LNCAP (cell line): ENCODE measurements around the gene SELENOH.

Experiments
- TF ChIP-seq, protein P1 (sequence below): fragments of 450-650 bp; IDR thresholded peaks from 2 replicates; pipeline ENCODE4 v1.5.1; 2017; ENCODE audit warnings: mild to moderate bottlenecking

SELENOH gene

DNA sequence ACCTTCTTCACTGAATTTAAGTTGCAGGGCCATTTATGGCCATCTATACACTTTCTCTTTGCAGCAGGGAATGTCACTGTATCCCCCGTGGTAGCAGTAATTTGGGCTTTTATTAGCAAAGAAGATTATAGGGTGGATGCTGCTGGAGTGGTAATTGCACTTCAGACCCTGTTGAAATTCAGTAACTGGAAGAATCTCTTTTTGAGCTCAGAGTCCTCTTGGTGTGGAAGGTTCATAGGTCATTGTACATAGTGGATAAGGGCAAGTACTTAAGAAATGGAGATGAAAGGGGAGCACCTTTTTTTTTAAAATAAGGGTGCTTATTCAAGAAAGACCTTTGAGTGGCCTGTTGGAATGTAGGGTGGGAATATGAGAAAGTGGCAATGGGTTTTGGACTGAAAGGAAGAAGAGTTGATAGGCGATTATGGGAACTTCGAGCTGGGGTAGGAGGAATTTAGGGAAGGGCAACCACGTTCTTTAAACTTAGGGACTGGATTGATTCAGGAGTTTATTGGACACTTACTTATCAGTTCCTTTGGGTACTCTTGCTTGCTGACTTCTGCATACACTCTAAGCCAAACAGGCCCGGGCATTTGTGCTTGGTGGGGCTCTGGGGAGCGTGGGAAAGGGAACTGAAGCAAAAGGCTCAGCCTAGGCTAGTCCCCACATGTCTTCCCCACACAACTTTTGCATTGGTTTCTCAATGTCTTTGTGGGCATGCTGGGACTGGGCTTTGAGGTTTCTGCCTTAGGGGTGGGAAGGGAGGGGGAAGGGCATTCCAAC lies 46.8 kb downstream of the SELENOH start:
- TF ChIP-seq, protein P1, sequence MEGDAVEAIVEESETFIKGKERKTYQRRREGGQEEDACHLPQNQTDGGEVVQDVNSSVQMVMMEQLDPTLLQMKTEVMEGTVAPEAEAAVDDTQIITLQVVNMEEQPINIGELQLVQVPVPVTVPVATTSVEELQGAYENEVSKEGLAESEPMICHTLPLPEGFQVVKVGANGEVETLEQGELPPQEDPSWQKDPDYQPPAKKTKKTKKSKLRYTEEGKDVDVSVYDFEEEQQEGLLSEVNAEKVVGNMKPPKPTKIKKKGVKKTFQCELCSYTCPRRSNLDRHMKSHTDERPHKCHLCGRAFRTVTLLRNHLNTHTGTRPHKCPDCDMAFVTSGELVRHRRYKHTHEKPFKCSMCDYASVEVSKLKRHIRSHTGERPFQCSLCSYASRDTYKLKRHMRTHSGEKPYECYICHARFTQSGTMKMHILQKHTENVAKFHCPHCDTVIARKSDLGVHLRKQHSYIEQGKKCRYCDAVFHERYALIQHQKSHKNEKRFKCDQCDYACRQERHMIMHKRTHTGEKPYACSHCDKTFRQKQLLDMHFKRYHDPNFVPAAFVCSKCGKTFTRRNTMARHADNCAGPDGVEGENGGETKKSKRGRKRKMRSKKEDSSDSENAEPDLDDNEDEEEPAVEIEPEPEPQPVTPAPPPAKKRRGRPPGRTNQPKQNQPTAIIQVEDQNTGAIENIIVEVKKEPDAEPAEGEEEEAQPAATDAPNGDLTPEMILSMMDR = no peak

DNA sequence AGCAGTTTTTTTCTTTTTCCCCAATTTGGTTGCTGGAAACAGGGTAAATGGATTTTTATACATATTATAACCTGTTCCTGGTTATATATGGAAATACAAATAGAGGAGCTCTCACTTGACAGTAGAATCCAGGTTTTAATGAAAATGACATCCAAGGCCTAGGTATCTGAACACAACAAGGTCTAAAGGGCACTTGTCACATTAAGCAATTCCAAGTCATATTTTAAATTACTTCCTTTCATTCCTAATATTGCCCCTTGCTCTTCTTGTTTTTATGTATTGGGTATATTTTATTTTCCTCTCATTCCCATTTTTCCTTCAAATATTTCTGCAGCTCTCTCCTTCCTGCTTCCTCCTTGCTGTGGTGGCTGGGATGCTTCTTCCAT lies 47.4 kb downstream of the SELENOH start:
- TF ChIP-seq, protein P1 = no peak

DNA sequence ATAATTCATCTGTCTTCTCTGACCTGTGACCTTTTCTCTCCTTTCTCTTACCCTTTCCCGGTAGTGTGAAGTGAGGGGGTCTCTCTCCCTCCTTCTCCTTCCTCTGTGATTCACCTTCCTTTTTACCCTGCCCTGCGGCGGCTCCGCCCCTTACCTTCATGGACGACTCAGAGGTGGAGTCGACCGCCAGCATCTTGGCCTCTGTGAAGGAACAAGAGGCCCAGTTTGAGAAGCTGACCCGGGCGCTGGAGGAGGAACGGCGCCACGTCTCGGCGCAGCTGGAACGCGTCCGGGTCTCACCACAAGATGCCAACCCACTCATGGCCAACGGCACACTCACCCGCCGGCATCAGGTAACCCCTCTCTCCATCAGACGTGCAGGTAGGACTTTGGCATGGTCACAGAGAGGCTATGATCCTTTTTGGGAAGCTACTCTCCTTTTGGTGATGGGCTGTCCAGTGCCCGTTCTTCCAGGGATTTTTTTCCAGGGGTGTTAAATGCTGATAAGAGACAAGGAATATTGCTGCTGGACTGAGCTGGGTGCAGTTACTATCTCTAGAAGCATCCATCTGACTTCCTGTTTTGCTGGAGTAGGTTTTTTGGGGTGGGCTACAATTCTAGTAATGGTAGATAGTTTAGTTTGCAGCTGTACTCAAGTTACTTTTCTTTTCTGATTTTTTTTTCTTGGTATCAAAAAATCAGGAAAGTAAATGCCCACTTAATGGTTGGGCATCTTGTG lies 50.2 kb downstream of the SELENOH start:
- TF ChIP-seq, protein P1 = no peak

DNA sequence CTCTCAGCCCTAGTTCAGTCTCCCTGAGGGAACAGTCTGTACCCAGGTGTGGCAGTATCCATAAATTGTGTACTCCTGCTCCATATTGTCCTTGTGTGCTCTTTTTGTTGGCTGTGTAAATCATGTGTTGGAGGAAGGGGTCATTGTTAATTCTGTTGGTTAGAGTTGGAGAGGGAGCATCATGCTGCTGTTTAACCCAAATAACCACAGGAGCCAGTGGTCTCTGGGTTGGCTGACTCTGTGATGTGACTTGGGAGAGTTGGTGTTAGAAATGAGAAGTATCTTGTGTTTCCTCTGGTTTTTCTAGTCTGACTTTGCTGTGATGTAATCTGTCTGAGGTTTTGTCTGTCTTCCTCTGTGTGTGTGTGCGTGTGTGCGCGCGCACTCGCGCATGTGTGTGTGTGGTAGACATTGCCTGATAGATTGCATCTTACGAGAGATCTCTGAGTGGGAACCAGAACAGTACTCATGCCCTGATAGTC lies 50.8 kb downstream of the SELENOH start:
- TF ChIP-seq, protein P1 = no peak

DNA sequence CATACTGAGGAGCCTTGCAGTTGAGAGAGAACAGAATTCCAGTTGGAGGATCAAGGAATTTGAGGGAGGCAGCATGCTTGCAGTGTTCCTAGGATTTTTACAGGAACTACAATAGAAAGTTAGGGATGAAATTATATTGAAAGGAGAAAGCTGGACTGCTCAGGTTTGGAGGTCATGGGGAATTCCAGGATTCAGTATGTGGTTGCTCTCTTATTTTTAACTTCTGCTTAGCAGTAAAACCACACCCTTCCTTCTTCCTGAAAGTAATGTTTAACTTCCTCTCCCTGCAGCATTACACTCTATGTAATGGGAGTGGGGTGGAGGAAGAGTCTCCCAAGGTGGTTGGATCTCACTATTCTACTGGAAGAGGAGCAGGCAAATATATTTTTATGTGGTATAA lies 51.6 kb downstream of the SELENOH start:
- TF ChIP-seq, protein P1 = no peak
